ENCODE data around the gene GRIK5.
"Not testable (repeated sequence)": the region's sequence is repeated elsewhere in the genome, so short reads cannot be mapped to it uniquely, and the experiment has no call there.

Gene GRIK5

GRCh38 chr19:42069619-42070351, at the start of gene GRIK5:
Gene GRIK5 (minus strand): TSS chr19:42070206. CDS start chr19:42065770, 4,436 bp downstream.
- no peak for DNase-seq (ENCODE audit: low spot score)

GRCh38 chr19:42117076-42117475, 47.1 kb upstream of the GRIK5 start:
- no peak for DNase-seq (ENCODE audit: low spot score)

- DNase-seq (ENCODE audit: low spot score) = no peak
Observed at GRCh38 chr19:42116308-42117075, 46.5 kb upstream of the GRIK5 start.

- no peak for DNase-seq (ENCODE audit: low spot score)
Observed at GRCh38 chr19:42115705-42116104, 45.7 kb upstream of the GRIK5 start.

GRCh38 chr19:42115219-42115618, 45.2 kb upstream of the GRIK5 start:
- DNase-seq (ENCODE audit: low spot score) = no peak

- DNase-seq (ENCODE audit: low spot score) = no peak
Observed at GRCh38 chr19:42114412-42114811, 44.4 kb upstream of the GRIK5 start.

- DNase-seq (ENCODE audit: low spot score) = peak; percentile 92
Observed at GRCh38 chr19:42113641-42114348, 43.8 kb upstream of the GRIK5 start.

GRCh38 chr19:42111811-42112210, 41.8 kb upstream of the GRIK5 start:
- no peak for DNase-seq (ENCODE audit: low spot score)

- DNase-seq (ENCODE audit: low spot score) = no peak
Observed at GRCh38 chr19:42111384-42111783, 41.4 kb upstream of the GRIK5 start.

- DNase-seq (ENCODE audit: low spot score) = no peak
Observed at GRCh38 chr19:42110658-42111057, 40.7 kb upstream of the GRIK5 start.

GRCh38 chr19:42109896-42110295, 39.9 kb upstream of the GRIK5 start:
- no peak for DNase-seq (ENCODE audit: low spot score)

GRCh38 chr19:42108527-42109389, 38.8 kb upstream of the GRIK5 start:
- DNase-seq (ENCODE audit: low spot score) = peak; percentile 85

GRCh38 chr19:42105368-42105767, 35.4 kb upstream of the GRIK5 start:
- no peak for DNase-seq (ENCODE audit: low spot score)

- DNase-seq (ENCODE audit: low spot score) = no peak
Observed at GRCh38 chr19:42102877-42103276, 32.9 kb upstream of the GRIK5 start.

GRCh38 chr19:42100241-42100640, 30.2 kb upstream of the GRIK5 start:
- not testable (repeated sequence) for DNase-seq (ENCODE audit: low spot score)

GRCh38 chr19:42099336-42099925, 29.4 kb upstream of the GRIK5 start:
- DNase-seq (ENCODE audit: low spot score) = no peak

GRCh38 chr19:42098781-42099180, 28.8 kb upstream of the GRIK5 start:
- no peak for DNase-seq (ENCODE audit: low spot score)

- DNase-seq (ENCODE audit: low spot score) = no peak
Observed at GRCh38 chr19:42097461-42097860, 27.5 kb upstream of the GRIK5 start.

GRCh38 chr19:42096255-42096837, 26.3 kb upstream of the GRIK5 start:
- no peak for DNase-seq (ENCODE audit: low spot score)

GRCh38 chr19:42095814-42096230, 25.8 kb upstream of the GRIK5 start:
- no peak for DNase-seq (ENCODE audit: low spot score)
